HepG2 (cell line): ENCODE measurements around the gene EMILIN1.

Source experiments
- FOSL1 ChIP-seq: sonication (generic); formaldehyde crosslinking; IDR thresholded peaks from 2 replicates; pipeline ENCODE4 v1.9.0; 2021; ENCODE audit warnings: missing genetic modification reagents, borderline replicate concordance
- TF ChIP-seq, protein P1 (sequence below), 2 experiments: IDR thresholded peaks; 2 replicates each; pipeline ENCODE4 v1.6.1; 2011 to 2012; ENCODE audit warnings: low read length in 2 of 2, borderline replicate concordance in 1 of 2, low read depth in 1 of 2, mild to moderate bottlenecking in 1 of 2, moderate library complexity in 1 of 2

DNA sequence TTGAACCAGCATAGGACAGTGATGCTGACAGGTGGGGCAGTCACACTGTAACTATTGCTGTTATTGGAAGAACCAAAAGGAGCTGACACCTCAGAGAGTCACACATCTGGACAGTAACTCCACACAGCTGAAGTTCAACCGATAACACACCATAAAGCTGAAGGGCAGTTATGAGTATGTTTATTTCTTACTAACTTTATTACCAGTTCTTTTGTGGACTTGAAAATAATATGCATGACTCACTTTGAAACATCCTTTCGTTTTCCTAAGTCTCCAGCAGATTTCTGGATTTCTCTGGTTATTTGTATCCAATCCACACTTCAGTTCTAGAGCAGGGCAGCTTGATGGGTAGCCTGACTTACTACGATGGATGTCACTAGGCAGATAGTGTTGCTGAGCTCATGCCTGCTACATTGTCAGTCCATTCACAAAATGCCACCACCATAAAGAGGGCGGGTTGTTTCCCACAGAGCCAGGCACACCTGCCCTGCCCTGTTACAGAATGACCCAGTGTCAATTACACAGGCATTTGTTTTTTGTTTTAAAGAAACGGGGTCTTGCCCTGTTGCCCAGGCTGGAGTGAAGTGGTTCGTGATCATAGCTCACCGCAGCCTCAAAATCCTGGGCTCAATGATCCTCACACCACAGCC, 35.3 kb upstream of the EMILIN1 start:
- TF ChIP-seq, protein P1, sequence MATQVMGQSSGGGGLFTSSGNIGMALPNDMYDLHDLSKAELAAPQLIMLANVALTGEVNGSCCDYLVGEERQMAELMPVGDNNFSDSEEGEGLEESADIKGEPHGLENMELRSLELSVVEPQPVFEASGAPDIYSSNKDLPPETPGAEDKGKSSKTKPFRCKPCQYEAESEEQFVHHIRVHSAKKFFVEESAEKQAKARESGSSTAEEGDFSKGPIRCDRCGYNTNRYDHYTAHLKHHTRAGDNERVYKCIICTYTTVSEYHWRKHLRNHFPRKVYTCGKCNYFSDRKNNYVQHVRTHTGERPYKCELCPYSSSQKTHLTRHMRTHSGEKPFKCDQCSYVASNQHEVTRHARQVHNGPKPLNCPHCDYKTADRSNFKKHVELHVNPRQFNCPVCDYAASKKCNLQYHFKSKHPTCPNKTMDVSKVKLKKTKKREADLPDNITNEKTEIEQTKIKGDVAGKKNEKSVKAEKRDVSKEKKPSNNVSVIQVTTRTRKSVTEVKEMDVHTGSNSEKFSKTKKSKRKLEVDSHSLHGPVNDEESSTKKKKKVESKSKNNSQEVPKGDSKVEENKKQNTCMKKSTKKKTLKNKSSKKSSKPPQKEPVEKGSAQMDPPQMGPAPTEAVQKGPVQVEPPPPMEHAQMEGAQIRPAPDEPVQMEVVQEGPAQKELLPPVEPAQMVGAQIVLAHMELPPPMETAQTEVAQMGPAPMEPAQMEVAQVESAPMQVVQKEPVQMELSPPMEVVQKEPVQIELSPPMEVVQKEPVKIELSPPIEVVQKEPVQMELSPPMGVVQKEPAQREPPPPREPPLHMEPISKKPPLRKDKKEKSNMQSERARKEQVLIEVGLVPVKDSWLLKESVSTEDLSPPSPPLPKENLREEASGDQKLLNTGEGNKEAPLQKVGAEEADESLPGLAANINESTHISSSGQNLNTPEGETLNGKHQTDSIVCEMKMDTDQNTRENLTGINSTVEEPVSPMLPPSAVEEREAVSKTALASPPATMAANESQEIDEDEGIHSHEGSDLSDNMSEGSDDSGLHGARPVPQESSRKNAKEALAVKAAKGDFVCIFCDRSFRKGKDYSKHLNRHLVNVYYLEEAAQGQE (IDR thresholded peaks at IDR 0.05; ENCODE audit: borderline replicate concordance in 1 of 2, low read depth in 1 of 2, low read length in 2 of 2): no peak
- TF ChIP-seq FOSL1 (CRISPR knock-in tag): no peak
